ENCODE data around the gene YTHDF1. TPM values are rescaled to one million over a fixed set of nuclear protein-coding genes. Genes with fewer than 3 reads are reported as not detected.
A peak's percentile ranks its signal among the peaks of the same experiment; 100 is the strongest.

The YTHDF1 gene
- 43.3 TPM for total RNA-seq (ENCODE audit: unreplicated experiment)
- long read RNA-seq, partial matches to known transcripts: 1 of 1 reads
- long read RNA-seq, other reads (novel, unspliced or antisense): 0 of 1 reads

DNA sequence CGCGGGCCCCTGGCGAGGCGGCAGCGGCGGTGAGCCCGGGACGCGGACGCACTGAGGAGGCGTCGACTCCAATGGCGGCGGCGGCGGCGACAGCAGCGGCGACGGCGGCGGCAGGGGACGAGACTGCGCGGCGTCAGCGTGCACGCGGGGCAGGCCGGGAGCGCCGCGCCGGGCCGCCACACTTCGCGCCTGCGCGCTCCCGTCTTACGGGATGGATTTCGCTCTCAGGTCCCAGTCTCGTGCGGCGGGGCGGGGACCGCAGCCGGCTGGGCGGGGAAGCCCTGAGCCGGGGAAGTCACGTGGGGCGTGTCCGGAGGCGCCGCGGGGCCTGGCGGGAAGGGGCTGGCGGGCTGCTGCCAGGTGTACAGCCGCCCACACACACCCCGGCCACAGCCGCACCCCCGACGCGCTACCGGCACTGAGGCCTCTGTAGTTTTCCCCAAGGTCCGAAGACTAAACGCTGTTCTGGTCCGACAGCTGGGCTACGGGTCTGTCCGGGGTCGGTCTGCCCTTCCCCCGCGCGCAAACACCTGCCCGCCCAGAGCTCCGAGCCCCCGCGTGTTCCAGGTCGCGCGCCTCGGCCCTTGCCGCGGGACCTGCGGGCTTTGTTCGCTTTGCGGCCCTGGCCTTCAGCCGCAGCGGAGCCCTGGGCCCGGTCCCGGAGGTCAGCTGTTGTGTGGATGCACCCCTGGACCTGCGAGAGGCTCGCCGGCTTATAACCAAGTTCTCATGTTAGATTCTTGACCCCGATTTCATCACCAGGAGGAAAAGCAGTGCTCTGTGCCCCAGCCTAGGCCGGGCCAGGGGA, at the start of gene YTHDF1:
Gene YTHDF1, minus strand, starts transcription at position 91 of the 808 bp plus-strand sequence. CDS start 239 bp downstream, outside the sequence.
- TF ChIP-seq, protein P1, sequence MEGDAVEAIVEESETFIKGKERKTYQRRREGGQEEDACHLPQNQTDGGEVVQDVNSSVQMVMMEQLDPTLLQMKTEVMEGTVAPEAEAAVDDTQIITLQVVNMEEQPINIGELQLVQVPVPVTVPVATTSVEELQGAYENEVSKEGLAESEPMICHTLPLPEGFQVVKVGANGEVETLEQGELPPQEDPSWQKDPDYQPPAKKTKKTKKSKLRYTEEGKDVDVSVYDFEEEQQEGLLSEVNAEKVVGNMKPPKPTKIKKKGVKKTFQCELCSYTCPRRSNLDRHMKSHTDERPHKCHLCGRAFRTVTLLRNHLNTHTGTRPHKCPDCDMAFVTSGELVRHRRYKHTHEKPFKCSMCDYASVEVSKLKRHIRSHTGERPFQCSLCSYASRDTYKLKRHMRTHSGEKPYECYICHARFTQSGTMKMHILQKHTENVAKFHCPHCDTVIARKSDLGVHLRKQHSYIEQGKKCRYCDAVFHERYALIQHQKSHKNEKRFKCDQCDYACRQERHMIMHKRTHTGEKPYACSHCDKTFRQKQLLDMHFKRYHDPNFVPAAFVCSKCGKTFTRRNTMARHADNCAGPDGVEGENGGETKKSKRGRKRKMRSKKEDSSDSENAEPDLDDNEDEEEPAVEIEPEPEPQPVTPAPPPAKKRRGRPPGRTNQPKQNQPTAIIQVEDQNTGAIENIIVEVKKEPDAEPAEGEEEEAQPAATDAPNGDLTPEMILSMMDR (IDR thresholded peaks at IDR 0.05; ENCODE audit: partially characterized antibody, unreplicated experiment): no peak
- Mint-ChIP-seq H3K27me3 (ENCODE audit: unreplicated experiment) (peaks cover 12% of the 10 kb centered on the region), H3K27ac (ENCODE audit: unreplicated experiment) (peak within 1 kb of the TSS; percentile 93), H3K36me3 (ENCODE audit: unreplicated experiment) (no peaks in the 10 kb centered on the region), H3K9me3 (ENCODE audit: unreplicated experiment) (peaks cover 8% of the 10 kb centered on the region), H3K4me3 (ENCODE audit: unreplicated experiment) (peak within 1 kb of the TSS; percentile 97), H3K4me1 (ENCODE audit: low read depth, unreplicated experiment) (peaks cover 29% of the 10 kb centered on the region)
- DNase-seq: peak; percentile 98

DNA sequence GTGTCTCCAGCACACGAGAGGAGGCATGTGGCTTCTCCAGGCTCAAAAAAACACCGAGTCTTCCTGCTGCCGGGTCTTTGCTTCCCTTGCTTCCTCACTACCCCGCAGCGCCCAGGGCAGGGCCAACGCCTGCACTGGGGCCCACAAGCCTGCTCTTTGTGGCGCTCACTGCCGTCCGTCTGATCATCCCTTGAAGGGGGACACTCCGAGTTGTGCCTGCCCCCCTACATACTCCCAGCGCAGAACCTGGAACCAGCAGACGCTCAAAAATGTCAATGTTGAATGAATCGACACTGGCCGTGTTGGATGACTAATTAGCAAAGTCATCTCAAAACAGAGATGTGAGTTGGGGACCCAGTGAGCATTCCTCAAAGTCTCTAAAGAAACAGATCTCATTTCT, 48.6 kb upstream of the YTHDF1 start:
- TF ChIP-seq, protein P1 (IDR thresholded peaks at IDR 0.05; ENCODE audit: partially characterized antibody, unreplicated experiment): no peak
- Mint-ChIP-seq H3K4me1 (ENCODE audit: low read depth, unreplicated experiment) (peaks cover 15% of the 10 kb centered on the region), H3K36me3 (ENCODE audit: unreplicated experiment) (no peaks in the 10 kb centered on the region), H3K4me3 (ENCODE audit: unreplicated experiment) (peak overlapping the region; percentile 38), H3K27me3 (ENCODE audit: unreplicated experiment) (no peaks in the 10 kb centered on the region), H3K9me3 (ENCODE audit: unreplicated experiment) (peaks cover 2% of the 10 kb centered on the region), H3K27ac (ENCODE audit: unreplicated experiment) (no peak overlapping the region)
- DNase-seq: no peak

DNA sequence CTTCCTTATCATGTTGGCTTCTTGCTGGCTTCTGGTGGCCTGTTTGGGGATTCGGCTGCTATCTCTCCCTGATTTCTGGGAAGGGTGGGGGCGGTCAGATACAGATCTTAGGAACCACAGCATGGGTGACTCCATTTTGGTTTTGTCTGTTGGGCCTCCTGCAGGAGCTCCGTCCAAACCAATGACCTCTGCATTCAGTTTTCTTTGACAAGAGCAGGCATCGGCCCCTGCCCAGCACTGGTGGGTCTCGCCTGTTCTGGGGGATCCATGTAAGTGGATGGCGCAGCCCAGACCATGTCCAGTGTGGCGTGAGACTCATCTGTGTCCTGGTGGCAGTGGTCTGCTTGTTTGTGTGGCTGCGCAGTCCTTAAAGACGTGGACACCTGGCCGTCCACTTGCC, 48.1 kb upstream of the YTHDF1 start:
- H3K4me1 Mint-ChIP-seq (ENCODE audit: low read depth, unreplicated experiment): peaks cover 19% of the 10 kb centered on the region
- peaks cover 2% of the 10 kb centered on the region for H3K9me3 Mint-ChIP-seq (ENCODE audit: unreplicated experiment)
- H3K36me3 Mint-ChIP-seq (ENCODE audit: unreplicated experiment): no peaks in the 10 kb centered on the region
- TF ChIP-seq, protein P1 (IDR thresholded peaks at IDR 0.05; ENCODE audit: partially characterized antibody, unreplicated experiment): no peak
- H3K27ac Mint-ChIP-seq (ENCODE audit: unreplicated experiment): no peak overlapping the region
- DNase-seq: no peak
- no peaks in the 10 kb centered on the region for H3K27me3 Mint-ChIP-seq (ENCODE audit: unreplicated experiment)
- no peak overlapping the region for H3K4me3 Mint-ChIP-seq (ENCODE audit: unreplicated experiment)

DNA sequence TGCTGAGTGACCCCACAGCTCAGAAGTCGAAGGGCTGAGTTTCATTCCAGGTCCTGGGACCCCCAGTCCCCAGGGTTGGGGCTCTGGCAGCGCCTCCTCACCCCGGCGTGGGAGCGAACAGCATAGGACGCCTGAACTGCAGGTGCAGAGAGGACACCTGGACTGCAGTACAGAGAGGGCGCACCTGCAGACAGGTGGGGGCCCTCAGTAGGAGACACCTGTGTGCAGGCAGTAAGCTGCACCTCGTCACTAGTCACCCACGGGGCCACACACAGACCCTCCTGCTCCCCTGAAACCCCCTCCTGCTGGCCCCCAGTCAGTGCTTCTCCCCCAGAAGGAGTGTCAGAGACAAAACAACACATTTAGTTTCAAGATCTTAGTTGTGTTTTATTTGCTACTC, 46.9 kb upstream of the YTHDF1 start:
- TF ChIP-seq, protein P1 (IDR thresholded peaks at IDR 0.05; ENCODE audit: partially characterized antibody, unreplicated experiment): no peak
- Mint-ChIP-seq H3K9me3 (ENCODE audit: unreplicated experiment) (peaks cover 2% of the 10 kb centered on the region), H3K36me3 (ENCODE audit: unreplicated experiment) (no peaks in the 10 kb centered on the region), H3K27ac (ENCODE audit: unreplicated experiment) (peak overlapping the region; percentile 59), H3K4me1 (ENCODE audit: low read depth, unreplicated experiment) (peaks cover 17% of the 10 kb centered on the region), H3K4me3 (ENCODE audit: unreplicated experiment) (peak overlapping the region; percentile 38), H3K27me3 (ENCODE audit: unreplicated experiment) (no peaks in the 10 kb centered on the region)
- DNase-seq: no peak
